Measurements from ENCODE around the gene RRP9.

GRCh38 chr3:51963951-51964451, 22.3 kb upstream of the RRP9 start:
- TF ChIP-seq POLR2AphosphoS5 (IDR thresholded peaks at IDR 0.05; ENCODE audit: low read depth, low read length) = no peak
- TF ChIP-seq TAF1 (IDR thresholded peaks at IDR 0.05; ENCODE audit: low read depth, low read length) = no peak
- TF ChIP-seq POLR2A (IDR thresholded peaks at IDR 0.05; ENCODE audit: low read depth, low read length) = no peak
- no peak for TF ChIP-seq SPI1 (IDR thresholded peaks at IDR 0.05; ENCODE audit: low read depth, low read length)
- no peak for TF ChIP-seq PAX5 (IDR thresholded peaks at IDR 0.05; ENCODE audit: insufficient read depth, low read length, severe bottlenecking)
- TF ChIP-seq POU2F2 (IDR thresholded peaks at IDR 0.05; ENCODE audit: low read depth, low read length) = no peak
